ENCODE results near the gene WSCD2.

Gene WSCD2

DNA sequence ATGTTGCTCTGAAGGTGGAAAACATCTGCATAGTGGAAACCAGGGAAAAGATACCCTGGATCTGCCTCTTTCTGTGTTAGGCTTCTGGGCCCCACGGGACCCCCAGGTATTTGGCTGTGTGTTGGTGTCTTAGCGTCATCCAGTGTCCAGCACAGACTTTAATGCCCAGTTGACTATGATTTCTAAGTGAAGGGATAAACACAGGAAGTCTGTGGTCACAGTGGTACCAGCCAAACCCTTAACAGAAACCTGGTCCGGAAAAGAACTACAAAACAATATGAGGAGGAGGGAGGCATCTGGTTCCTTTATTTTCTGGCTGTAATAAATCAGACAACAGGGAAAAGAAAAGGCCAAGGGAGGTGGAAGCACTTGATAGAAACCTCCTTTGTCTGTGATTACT lies 153.6 kb downstream of the WSCD2 start:
- Histone ChIP-seq H3K9me3 (replicated peaks; ENCODE audit: insufficient read depth, low read length) (no peaks in the 10 kb centered on the region), H3K9me2 (replicated peaks; ENCODE audit: insufficient read depth, low read length) (no peaks in the 10 kb centered on the region), H3K4me3 (ENCODE audit: low read length) (no peak overlapping the region), H3K79me2 (ENCODE audit: low read length) (no peaks in the 10 kb centered on the region), H3K4me1 (ENCODE audit: low read length) (peaks cover 8% of the 10 kb centered on the region), H3K4me2 (ENCODE audit: low read depth, low read length) (peak overlapping the region; percentile 49; the same call in 1 of the 2 replicates), H3K27ac (ENCODE audit: low read length) (no peak overlapping the region), H3F3A (ENCODE audit: insufficient read depth, low read length) (no peaks in the 10 kb centered on the region), H3K36me3 (replicated peaks; ENCODE audit: insufficient read depth, low read length) (no peaks in the 10 kb centered on the region), H2AFZ (ENCODE audit: low read length) (no peak overlapping the region), H3K27me3 (replicated peaks; ENCODE audit: insufficient read depth, low read length) (no peaks in the 10 kb centered on the region), H4K20me1 (ENCODE audit: insufficient read depth, low read length) (no peaks in the 10 kb centered on the region), H3K9ac (ENCODE audit: low read length) (no peak overlapping the region)
- TF ChIP-seq EZH2phosphoT487 (IDR thresholded peaks at IDR 0.05; ENCODE audit: low read length) (no peak), EZH2 (optimal IDR thresholded peaks at IDR 0.05; ENCODE audit: low read depth, low read length) (no peak)
- TF ChIP-seq, protein P1, sequence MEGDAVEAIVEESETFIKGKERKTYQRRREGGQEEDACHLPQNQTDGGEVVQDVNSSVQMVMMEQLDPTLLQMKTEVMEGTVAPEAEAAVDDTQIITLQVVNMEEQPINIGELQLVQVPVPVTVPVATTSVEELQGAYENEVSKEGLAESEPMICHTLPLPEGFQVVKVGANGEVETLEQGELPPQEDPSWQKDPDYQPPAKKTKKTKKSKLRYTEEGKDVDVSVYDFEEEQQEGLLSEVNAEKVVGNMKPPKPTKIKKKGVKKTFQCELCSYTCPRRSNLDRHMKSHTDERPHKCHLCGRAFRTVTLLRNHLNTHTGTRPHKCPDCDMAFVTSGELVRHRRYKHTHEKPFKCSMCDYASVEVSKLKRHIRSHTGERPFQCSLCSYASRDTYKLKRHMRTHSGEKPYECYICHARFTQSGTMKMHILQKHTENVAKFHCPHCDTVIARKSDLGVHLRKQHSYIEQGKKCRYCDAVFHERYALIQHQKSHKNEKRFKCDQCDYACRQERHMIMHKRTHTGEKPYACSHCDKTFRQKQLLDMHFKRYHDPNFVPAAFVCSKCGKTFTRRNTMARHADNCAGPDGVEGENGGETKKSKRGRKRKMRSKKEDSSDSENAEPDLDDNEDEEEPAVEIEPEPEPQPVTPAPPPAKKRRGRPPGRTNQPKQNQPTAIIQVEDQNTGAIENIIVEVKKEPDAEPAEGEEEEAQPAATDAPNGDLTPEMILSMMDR (IDR thresholded peaks at IDR 0.05; ENCODE audit: low read length) = no peak
- peak; percentile 14 for DNase-seq

DNA sequence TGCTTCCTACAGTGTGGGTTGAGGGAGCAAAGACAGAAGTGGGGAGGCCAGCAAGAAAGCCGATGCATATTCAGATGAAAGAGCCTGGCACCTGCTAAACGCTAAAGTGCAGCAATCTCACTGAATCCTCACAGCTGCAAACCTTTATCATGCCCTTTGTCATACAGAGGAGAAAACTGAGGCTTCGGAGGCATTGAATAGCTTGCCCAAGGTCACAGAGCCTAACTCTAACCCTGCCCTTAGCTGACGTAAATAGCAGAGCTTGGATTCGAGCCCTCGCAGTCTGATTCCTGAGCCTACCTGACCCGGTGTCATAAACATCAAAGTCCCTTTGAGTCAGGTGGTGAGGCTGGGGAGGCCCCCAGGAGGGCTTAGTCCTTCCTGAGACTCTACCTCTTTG lies 155.1 kb downstream of the WSCD2 start:
- H3K9me3 ChIP-seq (replicated peaks; ENCODE audit: insufficient read depth, low read length) = no peaks in the 10 kb centered on the region
- H3K4me1 ChIP-seq (ENCODE audit: low read length) = peaks cover 8% of the 10 kb centered on the region
- no peak overlapping the region for H3K9ac ChIP-seq (ENCODE audit: low read length)
- no peaks in the 10 kb centered on the region for H3K36me3 ChIP-seq (replicated peaks; ENCODE audit: insufficient read depth, low read length)
- no peaks in the 10 kb centered on the region for H3K9me2 ChIP-seq (replicated peaks; ENCODE audit: insufficient read depth, low read length)
- no peaks in the 10 kb centered on the region for H3K27me3 ChIP-seq (replicated peaks; ENCODE audit: insufficient read depth, low read length)
- DNase-seq = no peak
- no peak overlapping the region for H3K4me3 ChIP-seq (ENCODE audit: low read length)
- H3K27ac ChIP-seq (ENCODE audit: low read length) = no peak overlapping the region
- no peaks in the 10 kb centered on the region for H3F3A ChIP-seq (ENCODE audit: insufficient read depth, low read length)
- H2AFZ ChIP-seq (ENCODE audit: low read length) = no peak overlapping the region
- no peaks in the 10 kb centered on the region for H4K20me1 ChIP-seq (ENCODE audit: insufficient read depth, low read length)
- H3K4me2 ChIP-seq (ENCODE audit: low read depth, low read length) = no peak overlapping the region
- H3K79me2 ChIP-seq (ENCODE audit: low read length) = no peaks in the 10 kb centered on the region
- TF ChIP-seq EZH2 (optimal IDR thresholded peaks at IDR 0.05; ENCODE audit: low read depth, low read length) (no peak), EZH2phosphoT487 (IDR thresholded peaks at IDR 0.05; ENCODE audit: low read length) (no peak)
- TF ChIP-seq, protein P1 (IDR thresholded peaks at IDR 0.05; ENCODE audit: low read length) = no peak

DNA sequence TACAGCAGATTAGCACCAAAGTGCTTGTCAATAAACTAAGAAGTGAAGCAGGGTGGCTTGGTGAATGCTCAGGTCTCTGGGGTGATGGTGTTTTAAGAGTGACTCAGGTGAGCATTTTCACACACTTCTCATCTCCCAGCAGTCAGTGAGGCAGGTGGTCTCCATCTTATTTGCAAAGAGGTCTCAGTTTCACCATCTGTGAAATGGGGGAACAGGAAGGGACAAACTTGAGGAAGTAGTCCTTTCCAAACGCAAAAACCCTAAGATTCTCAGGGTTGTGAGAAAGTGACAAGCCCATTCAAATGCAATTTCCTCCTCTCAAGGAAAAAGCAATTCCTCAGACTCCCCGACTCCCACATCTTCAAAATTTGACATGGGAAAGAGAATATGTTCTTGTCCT lies 155.9 kb downstream of the WSCD2 start:
- Histone ChIP-seq H3K9me2 (replicated peaks; ENCODE audit: insufficient read depth, low read length) (no peaks in the 10 kb centered on the region), H3K79me2 (ENCODE audit: low read length) (no peaks in the 10 kb centered on the region), H3K4me2 (ENCODE audit: low read depth, low read length) (no peak overlapping the region), H2AFZ (ENCODE audit: low read length) (no peak overlapping the region), H3K27ac (ENCODE audit: low read length) (no peak overlapping the region), H4K20me1 (ENCODE audit: insufficient read depth, low read length) (no peaks in the 10 kb centered on the region), H3K9me3 (replicated peaks; ENCODE audit: insufficient read depth, low read length) (no peaks in the 10 kb centered on the region), H3K27me3 (replicated peaks; ENCODE audit: insufficient read depth, low read length) (no peaks in the 10 kb centered on the region), H3K4me3 (ENCODE audit: low read length) (no peak overlapping the region), H3K36me3 (replicated peaks; ENCODE audit: insufficient read depth, low read length) (no peaks in the 10 kb centered on the region), H3K9ac (ENCODE audit: low read length) (no peak overlapping the region), H3F3A (ENCODE audit: insufficient read depth, low read length) (no peaks in the 10 kb centered on the region), H3K4me1 (ENCODE audit: low read length) (peaks cover 8% of the 10 kb centered on the region)
- no peak for TF ChIP-seq EZH2 (optimal IDR thresholded peaks at IDR 0.05; ENCODE audit: low read depth, low read length)
- TF ChIP-seq, protein P1 (IDR thresholded peaks at IDR 0.05; ENCODE audit: low read length) = no peak
- TF ChIP-seq EZH2phosphoT487 (IDR thresholded peaks at IDR 0.05; ENCODE audit: low read length) = no peak
- no peak for DNase-seq
